Measurements from ENCODE around the gene CHIT1. TPM values are rescaled to one million over a fixed set of nuclear protein-coding genes. Genes with fewer than 3 reads are reported as not detected.
"Not testable (repeated sequence)": the region's sequence is repeated elsewhere in the genome, so short reads cannot be mapped to it uniquely, and the experiment has no call there.

The CHIT1 gene
- total RNA-seq, 4 donors from 2014 or later, result 0.45 to 9.0 (median 1.2) TPM; not detected in 1

DNA sequence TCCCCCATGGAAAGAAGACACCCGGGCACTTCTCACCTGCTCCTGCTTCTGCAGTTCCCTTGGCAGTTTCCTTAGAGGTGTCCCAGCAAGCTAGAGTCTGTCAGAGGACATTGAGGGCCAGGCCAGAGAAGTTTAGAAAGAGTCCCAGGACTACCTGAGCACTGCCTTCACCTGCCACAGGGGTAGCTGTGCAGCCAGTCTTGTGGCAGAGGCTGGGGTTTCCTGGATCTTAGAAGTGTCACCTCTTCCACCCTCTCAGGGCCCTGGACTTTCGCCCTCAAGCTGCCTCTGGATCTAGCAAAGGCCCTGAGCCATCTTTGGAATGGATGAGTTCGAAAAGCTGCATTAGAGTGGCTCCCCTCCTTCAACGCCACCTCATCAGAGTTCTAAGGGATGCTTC, 41.0 kb upstream of the CHIT1 start:
- no peak for DNase-seq
- H3K9me3 ChIP-seq, result no peaks in the 10 kb centered on the region
- no peaks in the 10 kb centered on the region for H3K36me3 ChIP-seq
- peak overlapping the region; percentile 14 to 90 (median 73) for H3K27ac ChIP-seq
- WGBS, 2 donors, result 66 to 78% methylated on average over 4 of the region's 4 CpGs
- no peak overlapping the region for H3K4me3 ChIP-seq (replicated peaks in 1 of 3)
- peaks cover 43 to 68% of the 10 kb centered on the region in 2 donors for H3K4me1 ChIP-seq
- intact Hi-C loops (cut with DNase I), result loop anchor here (5.0 to 10.0 kb wide), 4 partner anchors 67 to 424 kb away; no protein-coding TSS in a partner anchor
- TF ChIP-seq, protein P1, sequence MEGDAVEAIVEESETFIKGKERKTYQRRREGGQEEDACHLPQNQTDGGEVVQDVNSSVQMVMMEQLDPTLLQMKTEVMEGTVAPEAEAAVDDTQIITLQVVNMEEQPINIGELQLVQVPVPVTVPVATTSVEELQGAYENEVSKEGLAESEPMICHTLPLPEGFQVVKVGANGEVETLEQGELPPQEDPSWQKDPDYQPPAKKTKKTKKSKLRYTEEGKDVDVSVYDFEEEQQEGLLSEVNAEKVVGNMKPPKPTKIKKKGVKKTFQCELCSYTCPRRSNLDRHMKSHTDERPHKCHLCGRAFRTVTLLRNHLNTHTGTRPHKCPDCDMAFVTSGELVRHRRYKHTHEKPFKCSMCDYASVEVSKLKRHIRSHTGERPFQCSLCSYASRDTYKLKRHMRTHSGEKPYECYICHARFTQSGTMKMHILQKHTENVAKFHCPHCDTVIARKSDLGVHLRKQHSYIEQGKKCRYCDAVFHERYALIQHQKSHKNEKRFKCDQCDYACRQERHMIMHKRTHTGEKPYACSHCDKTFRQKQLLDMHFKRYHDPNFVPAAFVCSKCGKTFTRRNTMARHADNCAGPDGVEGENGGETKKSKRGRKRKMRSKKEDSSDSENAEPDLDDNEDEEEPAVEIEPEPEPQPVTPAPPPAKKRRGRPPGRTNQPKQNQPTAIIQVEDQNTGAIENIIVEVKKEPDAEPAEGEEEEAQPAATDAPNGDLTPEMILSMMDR (IDR thresholded peaks at IDR 0.05), result no peak
- no peak for TF ChIP-seq POLR2A (IDR thresholded peaks at IDR 0.05)
- no peaks in the 10 kb centered on the region for H3K27me3 ChIP-seq

DNA sequence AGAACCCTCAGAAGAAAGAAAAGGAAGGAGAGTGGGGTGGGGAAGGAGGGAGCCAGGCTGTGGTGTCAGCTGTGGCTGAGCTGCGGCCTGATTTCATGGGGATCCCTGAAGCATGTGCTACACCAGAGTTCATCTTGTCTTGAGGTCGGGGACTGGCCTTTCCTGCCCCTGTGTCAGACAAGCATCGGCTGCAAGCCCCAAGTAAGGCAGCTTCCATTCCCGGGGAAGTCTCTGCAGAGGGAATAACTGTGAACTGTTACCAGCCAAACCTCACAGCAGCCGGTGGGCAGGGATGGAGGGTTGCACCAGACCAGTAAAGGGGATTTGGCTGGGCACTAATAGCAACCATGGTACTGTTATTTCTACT, 40.2 kb upstream of the CHIT1 start:
- intact Hi-C loops (cut with DNase I), result loop anchor here (5.0 to 10.0 kb wide), 4 partner anchors 68 to 425 kb away; no protein-coding TSS in a partner anchor
- peak overlapping the region in 2 of 3 donors; percentile 18 to 90 for H3K27ac ChIP-seq
- H3K4me1 ChIP-seq, result peaks cover 35 to 61% of the 10 kb centered on the region in 2 donors
- no peaks in the 10 kb centered on the region for H3K36me3 ChIP-seq
- DNase-seq, result no peak
- WGBS, 2 donors, result 74 to 79% methylated on average over 5 of the region's 5 CpGs
- TF ChIP-seq, protein P1 (IDR thresholded peaks at IDR 0.05), result no peak
- no peak for TF ChIP-seq POLR2A (IDR thresholded peaks at IDR 0.05)
- H3K27me3 ChIP-seq, result no peaks in the 10 kb centered on the region
- H3K9me3 ChIP-seq, result no peaks in the 10 kb centered on the region
- H3K4me3 ChIP-seq (replicated peaks in 1 of 3), result no peak overlapping the region

DNA sequence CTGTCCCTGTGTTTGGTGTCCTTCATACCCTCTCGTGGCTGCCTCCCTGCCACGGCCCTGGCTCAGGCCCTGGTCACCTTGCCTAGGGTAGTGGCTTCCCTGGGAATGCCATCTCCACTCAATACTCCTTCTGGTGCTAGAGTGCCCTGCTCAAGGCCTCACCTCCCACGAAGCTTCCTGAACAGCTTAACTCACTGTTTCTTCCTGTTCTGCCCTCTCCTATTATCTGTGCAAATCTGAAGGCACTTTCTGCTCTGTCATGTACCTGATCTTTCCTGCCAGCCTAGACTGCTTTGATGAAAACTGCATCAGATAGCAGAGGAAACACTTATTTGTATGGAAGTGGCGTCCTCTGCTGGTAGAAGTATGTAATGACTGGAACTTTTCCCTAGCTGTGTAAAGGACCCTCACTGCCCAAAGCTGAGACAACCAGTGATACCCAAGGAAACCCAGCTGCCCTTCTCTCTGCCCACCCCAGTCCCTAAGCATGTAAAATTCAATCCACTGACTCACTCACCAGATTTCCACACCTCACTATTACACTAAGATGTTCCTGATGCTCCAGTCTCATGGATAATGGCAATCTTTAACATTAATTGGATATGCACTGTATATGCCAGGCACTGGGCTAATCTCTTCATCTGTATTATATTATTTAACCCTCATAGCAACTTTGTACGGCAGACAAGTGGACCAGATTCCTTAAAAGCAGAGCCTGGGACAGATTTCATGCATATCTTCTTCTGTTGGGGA, 39.6 kb upstream of the CHIT1 start:
- H3K36me3 ChIP-seq, result no peaks in the 10 kb centered on the region
- intact Hi-C loops (cut with DNase I), result no loop called here
- H3K9me3 ChIP-seq, result no peaks in the 10 kb centered on the region
- no peaks in the 10 kb centered on the region for H3K27me3 ChIP-seq
- no peak overlapping the region for H3K4me3 ChIP-seq (replicated peaks in 1 of 3)
- peak overlapping the region; percentile 20 to 90 (median 51) for H3K27ac ChIP-seq
- DNase-seq, result peak; percentile 46 to 50
- 10 to 28% methylated on average over 5 of the region's 5 CpGs for WGBS, 2 donors
- H3K4me1 ChIP-seq, result peaks cover 30 to 55% of the 10 kb centered on the region in 2 donors
- TF ChIP-seq POLR2A (IDR thresholded peaks at IDR 0.05), result no peak
- TF ChIP-seq, protein P1 (IDR thresholded peaks at IDR 0.05), result peak; percentile 78 to 99 (median 94)

DNA sequence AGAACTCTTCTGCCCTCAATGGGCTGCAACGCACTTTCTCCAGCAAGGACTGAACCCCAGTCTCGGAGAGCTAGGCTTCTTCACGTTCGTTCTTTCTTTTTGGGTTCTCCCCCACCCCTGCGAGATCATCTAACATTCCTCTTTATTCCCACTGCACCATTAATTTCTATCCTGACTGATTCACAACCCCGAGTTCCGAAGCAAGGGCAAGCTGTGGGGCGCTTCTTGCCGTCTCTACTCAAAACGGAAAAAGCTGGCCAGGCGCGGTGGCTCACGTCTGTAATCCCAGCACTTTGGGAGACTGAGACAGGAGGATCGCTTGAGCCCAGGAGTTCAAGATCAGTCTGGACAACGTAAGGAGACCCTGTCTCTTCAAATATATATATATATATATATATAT, 38.4 kb upstream of the CHIT1 start:
- H3K27ac ChIP-seq, result peak overlapping the region; percentile 48 to 93 (median 82)
- H3K27me3 ChIP-seq, result no peaks in the 10 kb centered on the region
- 62% methylated on average over 15 of the region's 15 CpGs for WGBS, 2 donors
- H3K36me3 ChIP-seq, result no peaks in the 10 kb centered on the region
- peaks cover 18 to 44% of the 10 kb centered on the region in 2 donors for H3K4me1 ChIP-seq
- peak overlapping the region in 1 of 3 donors; percentile 42 for H3K4me3 ChIP-seq (replicated peaks in 1 of 3)
- no peak for TF ChIP-seq POLR2A (IDR thresholded peaks at IDR 0.05)
- TF ChIP-seq, protein P1 (IDR thresholded peaks at IDR 0.05), result no peak
- no peaks in the 10 kb centered on the region for H3K9me3 ChIP-seq
- no peak for DNase-seq
- intact Hi-C loops (cut with DNase I), result no loop called here

DNA sequence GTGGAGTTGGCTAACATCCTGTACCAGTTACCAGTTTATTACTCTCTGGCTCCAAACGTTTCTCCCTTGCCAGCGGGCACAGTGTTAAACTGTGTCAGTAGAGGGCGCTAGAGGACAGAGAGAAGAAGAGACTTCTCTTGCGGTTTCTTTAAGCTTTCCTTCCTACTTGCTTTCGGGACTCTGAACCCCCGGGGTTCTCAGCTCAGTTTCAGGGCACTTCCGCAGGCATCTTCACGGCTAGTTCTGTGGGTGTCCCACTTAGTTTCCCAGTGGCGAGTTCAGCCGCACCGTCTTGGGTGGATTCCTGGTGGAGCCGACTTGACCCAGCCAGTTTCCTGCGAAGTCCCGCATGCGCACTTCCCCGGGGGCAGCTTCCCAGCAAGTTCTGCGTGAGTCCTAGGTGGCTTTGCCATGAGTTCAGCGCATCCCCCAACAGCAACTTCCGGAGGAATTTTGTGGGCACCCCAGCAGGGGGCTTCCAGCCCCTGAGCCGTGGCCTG, 37.9 kb upstream of the CHIT1 start:
- Histone ChIP-seq H3K27ac (peak overlapping the region; percentile 48 to 93 (median 82)), H3K4me3 (replicated peaks in 1 of 3) (peak overlapping the region in 2 of 3 donors; percentile 18 to 42), H3K27me3 (no peaks in the 10 kb centered on the region), H3K9me3 (no peaks in the 10 kb centered on the region), H3K4me1 (peaks cover 13 to 39% of the 10 kb centered on the region in 2 donors), H3K36me3 (no peaks in the 10 kb centered on the region)
- intact Hi-C loops (cut with DNase I), result no loop called here
- TF ChIP-seq, protein P1 (IDR thresholded peaks at IDR 0.05), result peak; percentile 69 to 95 (median 92)
- no peak for TF ChIP-seq POLR2A (IDR thresholded peaks at IDR 0.05)
- 0% methylated on average over 9 to 17 of the region's 20 CpGs for WGBS, 2 donors
- peak; percentile 81 to 85 for DNase-seq

DNA sequence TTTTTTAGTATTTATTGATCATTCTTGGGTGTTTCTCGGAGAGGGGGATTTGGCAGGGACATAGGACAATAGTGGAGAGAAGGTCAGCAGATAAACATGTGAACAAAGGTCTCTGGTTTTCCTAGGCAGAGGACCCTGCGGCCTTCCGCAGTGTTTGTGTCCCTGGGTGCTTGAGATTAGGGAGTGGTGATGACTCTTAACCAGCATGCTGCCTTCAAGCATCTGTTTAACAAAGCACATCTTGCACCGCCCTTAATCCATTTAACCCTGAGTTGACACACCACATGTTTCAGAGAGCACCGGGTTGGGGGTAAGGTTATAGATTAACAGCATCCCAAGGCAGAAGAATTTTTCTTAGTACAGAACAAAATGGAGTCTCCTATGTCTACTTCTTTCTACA, 36.7 kb upstream of the CHIT1 start:
- DNase-seq; H3K4me3 ChIP-seq (replicated peaks in 1 of 3); H3K27me3 ChIP-seq; H3K36me3 ChIP-seq; H3K27ac ChIP-seq; H3K9me3 ChIP-seq; intact Hi-C loops (cut with DNase I): not testable (repeated sequence)
- WGBS, 2 donors, result 40 to 42% methylated on average over 5 of the region's 5 CpGs
- H3K4me1 ChIP-seq, result peaks cover 4 to 26% of the 10 kb centered on the region in 2 donors
